ENCODE data around the gene ABCA5. TPM values are rescaled to one million over a fixed set of nuclear protein-coding genes. Genes with fewer than 3 reads are reported as not detected.

ABCA5 gene
- total RNA-seq, 4 donors from 2014 or later: 8.8 to 20.8 (median 11.5) TPM

- Histone ChIP-seq H3K27ac (replicated peaks in 1 of 4) (no peak overlapping the region), H3K4me1 (no peaks in the 10 kb centered on the region), H3K4me3 (no peak overlapping the region), H3K9me3 (no peaks in the 10 kb centered on the region), H3K36me3 (no peaks in the 10 kb centered on the region), H3K27me3 (no peaks in the 10 kb centered on the region)
- intact Hi-C loops (cut with DNase I): no loop called here
- TF ChIP-seq POLR2A (IDR thresholded peaks at IDR 0.05; ENCODE audit: low read depth): no peak
- TF ChIP-seq EP300 (IDR thresholded peaks at IDR 0.05): no peak
- WGBS: 80% methylated on average over 2 of the region's 2 CpGs
- DNase-seq (ENCODE audit: extremely low spot score): no peak
Measured at GRCh38 chr17:69363488-69364210, 36.7 kb upstream of the ABCA5 start.

- Histone ChIP-seq H3K4me1 (no peaks in the 10 kb centered on the region), H3K36me3 (no peaks in the 10 kb centered on the region), H3K27ac (replicated peaks in 1 of 4) (no peak overlapping the region), H3K4me3 (no peak overlapping the region), H3K27me3 (no peaks in the 10 kb centered on the region), H3K9me3 (no peaks in the 10 kb centered on the region)
- TF ChIP-seq EP300 (IDR thresholded peaks at IDR 0.05) (no peak), POLR2AphosphoS5 (IDR thresholded peaks at IDR 0.05) (no peak), POLR2A (IDR thresholded peaks at IDR 0.05; ENCODE audit: low read depth) (no peak), CTCF (IDR thresholded peaks at IDR 0.05) (no peak)
- intact Hi-C loops (cut with DNase I): no loop called here
- DNase-seq (ENCODE audit: extremely low spot score): no peak
Measured at GRCh38 chr17:69361156-69361555, 34.2 kb upstream of the ABCA5 start.

- Histone ChIP-seq H3K4me1 (no peaks in the 10 kb centered on the region), H3K9me3 (no peaks in the 10 kb centered on the region), H3K36me3 (no peaks in the 10 kb centered on the region), H3K4me3 (no peak overlapping the region), H3K27me3 (no peaks in the 10 kb centered on the region), H3K27ac (replicated peaks in 1 of 4) (no peak overlapping the region)
- TF ChIP-seq EP300 (IDR thresholded peaks at IDR 0.05) (no peak), POLR2AphosphoS5 (IDR thresholded peaks at IDR 0.05) (no peak), CTCF (IDR thresholded peaks at IDR 0.05) (no peak), POLR2A (IDR thresholded peaks at IDR 0.05; ENCODE audit: low read depth) (no peak)
- DNase-seq (ENCODE audit: extremely low spot score): no peak
- intact Hi-C loops (cut with DNase I): no loop called here
- WGBS: 81% methylated on average over 3 of the region's 3 CpGs
Measured at GRCh38 chr17:69358688-69359596, 32.0 kb upstream of the ABCA5 start.

GRCh38 chr17:69357701-69358100, 30.8 kb upstream of the ABCA5 start:
- WGBS: 53% methylated on average over 2 of the region's 2 CpGs
- TF ChIP-seq POLR2AphosphoS5 (IDR thresholded peaks at IDR 0.05) (no peak), CTCF (IDR thresholded peaks at IDR 0.05) (no peak), EP300 (IDR thresholded peaks at IDR 0.05) (no peak), POLR2A (IDR thresholded peaks at IDR 0.05; ENCODE audit: low read depth) (no peak)
- intact Hi-C loops (cut with DNase I): no loop called here

GRCh38 chr17:69356625-69357024, 29.7 kb upstream of the ABCA5 start:
- intact Hi-C loops (cut with DNase I): no loop called here
- no peak overlapping the region for H3K4me3 ChIP-seq
- WGBS: 93% methylated on average over 7 of the region's 7 CpGs

More at GRCh38 chr17:69357701-69358100, 30.8 kb upstream of the ABCA5 start:
- Histone ChIP-seq H3K4me3 (no peak overlapping the region), H3K27me3 (no peaks in the 10 kb centered on the region), H3K4me1 (no peaks in the 10 kb centered on the region), H3K27ac (replicated peaks in 1 of 4) (no peak overlapping the region), H3K9me3 (no peaks in the 10 kb centered on the region), H3K36me3 (no peaks in the 10 kb centered on the region)
- DNase-seq (ENCODE audit: extremely low spot score): no peak

More at GRCh38 chr17:69356625-69357024, 29.7 kb upstream of the ABCA5 start:
- Histone ChIP-seq H3K36me3 (no peaks in the 10 kb centered on the region), H3K9me3 (no peaks in the 10 kb centered on the region), H3K4me1 (no peaks in the 10 kb centered on the region), H3K27me3 (no peaks in the 10 kb centered on the region), H3K27ac (replicated peaks in 1 of 4) (no peak overlapping the region)
- no peak for DNase-seq (ENCODE audit: extremely low spot score)
- TF ChIP-seq EP300 (IDR thresholded peaks at IDR 0.05) (no peak), POLR2A (IDR thresholded peaks at IDR 0.05; ENCODE audit: low read depth) (no peak), POLR2AphosphoS5 (IDR thresholded peaks at IDR 0.05) (no peak), CTCF (IDR thresholded peaks at IDR 0.05) (no peak)

All from esophagus muscularis mucosa (tissue), 4 donors.